Endothelial cell of umbilical vein (primary cell): ENCODE results near the gene MEF2C.

Source experiments
- POLR2AphosphoS5 ChIP-seq: IDR thresholded peaks from 2 replicates; pipeline ENCODE4 v1.6.1; 2012; ENCODE audit warnings: low read depth, mild to moderate bottlenecking, control low read depth, low read length, moderate library complexity; ENCODE audit not compliant: insufficient read depth
- TF ChIP-seq, protein P1 (sequence below), 2 donors: IDR thresholded peaks; 1 replicate in 1 of 2; 2 replicates in 1 of 2; pipeline ENCODE4 v1.5.1; 2011; ENCODE audit warnings: low read length in 2 of 2, mild to moderate bottlenecking in 2 of 2, moderate library complexity in 2 of 2, control low read depth in 1 of 2, inconsistent platforms in 1 of 2, low read depth in 1 of 2; ENCODE audit not compliant: insufficient read depth in 1 of 2; ENCODE audit errors: extremely low read depth in 1 of 2

DNA sequence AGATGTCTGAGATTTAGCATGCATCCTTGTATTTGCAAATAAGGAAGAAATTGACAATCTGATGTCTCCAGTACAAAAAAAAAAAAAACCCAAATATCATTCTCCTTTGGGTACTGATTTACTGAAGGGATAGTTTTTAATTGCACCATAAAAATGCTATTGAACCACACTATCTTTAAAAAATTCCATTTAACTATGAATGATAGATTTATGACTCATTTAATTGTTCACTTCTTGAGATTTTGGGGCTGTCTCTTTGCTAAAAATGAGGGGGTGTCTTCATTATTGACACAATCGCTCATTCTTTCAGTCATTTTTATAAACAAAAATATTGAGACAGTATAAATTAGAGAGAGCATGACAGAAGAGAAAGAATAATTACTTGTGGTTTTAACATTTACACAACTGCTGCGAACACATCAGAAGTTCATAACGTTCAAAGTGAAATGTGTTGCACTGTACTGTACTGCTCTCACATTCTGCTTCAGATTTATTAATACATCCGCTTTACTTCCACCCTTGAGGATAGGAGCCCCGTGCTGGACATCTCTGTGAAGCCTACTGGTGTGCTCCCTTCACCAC lies 142.3 kb downstream of the MEF2C start:
- TF ChIP-seq, protein P1, sequence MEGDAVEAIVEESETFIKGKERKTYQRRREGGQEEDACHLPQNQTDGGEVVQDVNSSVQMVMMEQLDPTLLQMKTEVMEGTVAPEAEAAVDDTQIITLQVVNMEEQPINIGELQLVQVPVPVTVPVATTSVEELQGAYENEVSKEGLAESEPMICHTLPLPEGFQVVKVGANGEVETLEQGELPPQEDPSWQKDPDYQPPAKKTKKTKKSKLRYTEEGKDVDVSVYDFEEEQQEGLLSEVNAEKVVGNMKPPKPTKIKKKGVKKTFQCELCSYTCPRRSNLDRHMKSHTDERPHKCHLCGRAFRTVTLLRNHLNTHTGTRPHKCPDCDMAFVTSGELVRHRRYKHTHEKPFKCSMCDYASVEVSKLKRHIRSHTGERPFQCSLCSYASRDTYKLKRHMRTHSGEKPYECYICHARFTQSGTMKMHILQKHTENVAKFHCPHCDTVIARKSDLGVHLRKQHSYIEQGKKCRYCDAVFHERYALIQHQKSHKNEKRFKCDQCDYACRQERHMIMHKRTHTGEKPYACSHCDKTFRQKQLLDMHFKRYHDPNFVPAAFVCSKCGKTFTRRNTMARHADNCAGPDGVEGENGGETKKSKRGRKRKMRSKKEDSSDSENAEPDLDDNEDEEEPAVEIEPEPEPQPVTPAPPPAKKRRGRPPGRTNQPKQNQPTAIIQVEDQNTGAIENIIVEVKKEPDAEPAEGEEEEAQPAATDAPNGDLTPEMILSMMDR (IDR thresholded peaks at IDR 0.05; ENCODE audit: extremely low read depth in 1 of 2, insufficient read depth in 1 of 2, low read depth in 1 of 2, low read length in 2 of 2), result no peak
- no peak for TF ChIP-seq POLR2AphosphoS5
